WTC11 (cell line): ENCODE data around the gene RUSF1.

Experiments
- CREM ChIP-seq: sonication (generic); formaldehyde crosslinking; IDR thresholded peaks from 2 replicates; pipeline ENCODE4 v1.8.1; 2022; ENCODE audit warnings: mild to moderate bottlenecking, missing genetic modification reagents, moderate library complexity
- IRF1 ChIP-seq: sonication (generic); formaldehyde crosslinking; IDR thresholded peaks from 2 replicates; pipeline ENCODE4 v1.8.0; 2023; ENCODE audit warnings: missing genetic modification reagents
- JUN ChIP-seq: sonication (generic); formaldehyde crosslinking; IDR thresholded peaks from 2 replicates; pipeline ENCODE4 v1.8.0; 2023; ENCODE audit warnings: mild to moderate bottlenecking, missing genetic modification reagents
- KAT7 ChIP-seq: sonication (generic); formaldehyde crosslinking; IDR thresholded peaks from 2 replicates; pipeline ENCODE4 v1.8.1; 2023; ENCODE audit warnings: missing genetic modification reagents, mild to moderate bottlenecking, borderline replicate concordance
- MYBL2 ChIP-seq: sonication (generic); formaldehyde crosslinking; IDR thresholded peaks from 2 replicates; pipeline ENCODE4 v1.8.1; 2023; ENCODE audit warnings: mild to moderate bottlenecking, moderate library complexity, missing genetic modification reagents
- NR1H2 ChIP-seq: sonication (generic); formaldehyde crosslinking; IDR thresholded peaks from 2 replicates; pipeline ENCODE4 v1.9.0; 2021; ENCODE audit warnings: mild to moderate bottlenecking, moderate library complexity, missing genetic modification reagents
- SOX15 ChIP-seq: fragments of 250-450 bp; sonication (Bioruptor Pico); IDR thresholded peaks from 2 replicates; pipeline ENCODE4 v1.9.0; 2021; ENCODE audit warnings: mild to moderate bottlenecking
- STAT6 ChIP-seq: sonication (generic); formaldehyde crosslinking; conservative IDR thresholded peaks from 2 replicates; pipeline ENCODE4 v1.8.1; 2023; ENCODE audit warnings: mild to moderate bottlenecking, low read depth, missing genetic modification reagents, moderate library complexity
- TEAD4 ChIP-seq: sonication (generic); formaldehyde crosslinking; IDR thresholded peaks from 2 replicates; pipeline ENCODE4 v1.8.0; 2022; ENCODE audit warnings: mild to moderate bottlenecking, missing genetic modification reagents
- USF1 ChIP-seq: sonication (generic); formaldehyde crosslinking; IDR thresholded peaks from 2 replicates; pipeline ENCODE4 v1.8.0; 2022; ENCODE audit warnings: mild to moderate bottlenecking, missing genetic modification reagents
- ZNF121 ChIP-seq: sonication (generic); formaldehyde crosslinking; IDR thresholded peaks from 2 replicates; pipeline ENCODE4 v1.8.0; 2023; ENCODE audit warnings: missing genetic modification reagents
- TF ChIP-seq, protein P1 (sequence below): fragments of 200-600 bp; IDR thresholded peaks from 2 replicates; pipeline ENCODE4 v1.8.0; 2022; ENCODE audit warnings: antibody characterized with exemption
- TF ChIP-seq, protein P2 (sequence below): sonication (generic); formaldehyde crosslinking; IDR thresholded peaks from 2 replicates; pipeline ENCODE4 v1.8.0; 2022; ENCODE audit warnings: mild to moderate bottlenecking, missing genetic modification reagents

DNA sequence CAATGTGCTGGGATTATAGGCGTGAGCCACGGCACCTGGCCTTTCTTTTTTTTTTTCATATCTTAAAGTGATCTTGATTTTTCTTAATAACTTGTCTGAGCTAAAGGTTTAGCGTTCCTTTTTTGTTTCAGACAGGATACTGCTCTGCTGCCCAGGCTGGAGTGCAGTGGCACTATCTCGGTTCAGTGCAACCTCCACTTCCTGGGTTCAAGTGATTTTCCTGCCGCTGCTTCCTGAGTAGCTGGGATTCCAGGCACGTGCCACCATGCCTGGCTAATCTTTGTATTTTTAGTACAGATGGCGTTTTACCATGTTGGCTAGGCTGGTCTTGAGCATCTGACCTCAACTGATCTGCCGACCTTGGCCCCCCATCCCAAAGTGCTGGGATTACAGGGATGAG lies 4.0 kb downstream of the RUSF1 start:
- no peak for TF ChIP-seq ZNF121
- TF ChIP-seq TEAD4 (CRISPR knock-in tag), result no peak
- TF ChIP-seq JUN (CRISPR knock-in tag), result no peak
- TF ChIP-seq, protein P1, sequence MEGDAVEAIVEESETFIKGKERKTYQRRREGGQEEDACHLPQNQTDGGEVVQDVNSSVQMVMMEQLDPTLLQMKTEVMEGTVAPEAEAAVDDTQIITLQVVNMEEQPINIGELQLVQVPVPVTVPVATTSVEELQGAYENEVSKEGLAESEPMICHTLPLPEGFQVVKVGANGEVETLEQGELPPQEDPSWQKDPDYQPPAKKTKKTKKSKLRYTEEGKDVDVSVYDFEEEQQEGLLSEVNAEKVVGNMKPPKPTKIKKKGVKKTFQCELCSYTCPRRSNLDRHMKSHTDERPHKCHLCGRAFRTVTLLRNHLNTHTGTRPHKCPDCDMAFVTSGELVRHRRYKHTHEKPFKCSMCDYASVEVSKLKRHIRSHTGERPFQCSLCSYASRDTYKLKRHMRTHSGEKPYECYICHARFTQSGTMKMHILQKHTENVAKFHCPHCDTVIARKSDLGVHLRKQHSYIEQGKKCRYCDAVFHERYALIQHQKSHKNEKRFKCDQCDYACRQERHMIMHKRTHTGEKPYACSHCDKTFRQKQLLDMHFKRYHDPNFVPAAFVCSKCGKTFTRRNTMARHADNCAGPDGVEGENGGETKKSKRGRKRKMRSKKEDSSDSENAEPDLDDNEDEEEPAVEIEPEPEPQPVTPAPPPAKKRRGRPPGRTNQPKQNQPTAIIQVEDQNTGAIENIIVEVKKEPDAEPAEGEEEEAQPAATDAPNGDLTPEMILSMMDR, result no peak
- no peak for TF ChIP-seq USF1 (CRISPR knock-in tag)
- no peak for TF ChIP-seq NR1H2 (CRISPR knock-in tag)
- no peak for TF ChIP-seq KAT7 (CRISPR knock-in tag)
- no peak for TF ChIP-seq IRF1
- no peak for TF ChIP-seq CREM (CRISPR knock-in tag)
- TF ChIP-seq SOX15 (CRISPR knock-in tag), result no peak
- TF ChIP-seq STAT6 (CRISPR knock-in tag), result no peak
- TF ChIP-seq, protein P2, sequence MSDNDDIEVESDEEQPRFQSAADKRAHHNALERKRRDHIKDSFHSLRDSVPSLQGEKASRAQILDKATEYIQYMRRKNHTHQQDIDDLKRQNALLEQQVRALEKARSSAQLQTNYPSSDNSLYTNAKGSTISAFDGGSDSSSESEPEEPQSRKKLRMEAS (CRISPR knock-in tag), result no peak
- no peak for TF ChIP-seq MYBL2 (CRISPR knock-in tag)
